SK-N-MC (cell line): ENCODE data around the gene BAD.

Experiments used
- DNase-seq: peaks from one replicate; pipeline ENCODE4 v3.0.0-alpha.2; 2011; ENCODE audit warnings: low read depth, low spot score
- H3K27ac ChIP-seq: fragments of 200-600 bp; sonication (generic); 2 replicates; pipeline ENCODE4 v1.5.1; 2016; ENCODE audit warnings: mixed run types
- H3K36me3 ChIP-seq: fragments of 200-600 bp; sonication (generic); 2 replicates; pipeline ENCODE4 v1.6.1; 2017; ENCODE audit warnings: antibody characterized with exemption, low read length, mixed read lengths; ENCODE audit not compliant: insufficient read depth
- H3K4me3 ChIP-seq: fragments of 200-600 bp; sonication (generic); 2 replicates; pipeline ENCODE4 v1.5.1; 2016
- H3K9ac ChIP-seq: fragments of 200-600 bp; sonication (generic); 2 replicates; pipeline ENCODE4 v1.8.0; 2017; ENCODE audit warnings: mixed run types, mixed read lengths; ENCODE audit not compliant: insufficient read length
- H3K9me3 ChIP-seq: fragments of 200-600 bp; sonication (generic); 2 replicates; pipeline ENCODE4 v1.6.1; 2017; ENCODE audit warnings: low read depth, mild to moderate bottlenecking, antibody characterized with exemption, low read length, moderate library complexity, mixed read lengths
- EZH2 ChIP-seq: fragments of 200-600 bp; sonication (generic); IDR thresholded peaks from one replicate; pipeline ENCODE4 v1.6.1; 2017; ENCODE audit warnings: antibody characterized with exemption
- FOXP2 ChIP-seq: optimal IDR thresholded peaks from 2 replicates; pipeline ENCODE3; 2011; ENCODE audit warnings: mild to moderate bottlenecking, moderate library complexity; ENCODE audit not compliant: insufficient read depth; ENCODE audit errors: extremely low read length, control extremely low read depth
- POLR2AphosphoS5 ChIP-seq: IDR thresholded peaks from 2 replicates; pipeline ENCODE4 v1.6.1; 2012; ENCODE audit warnings: mild to moderate bottlenecking, low read depth, low read length, borderline replicate concordance

The BAD gene

DNA sequence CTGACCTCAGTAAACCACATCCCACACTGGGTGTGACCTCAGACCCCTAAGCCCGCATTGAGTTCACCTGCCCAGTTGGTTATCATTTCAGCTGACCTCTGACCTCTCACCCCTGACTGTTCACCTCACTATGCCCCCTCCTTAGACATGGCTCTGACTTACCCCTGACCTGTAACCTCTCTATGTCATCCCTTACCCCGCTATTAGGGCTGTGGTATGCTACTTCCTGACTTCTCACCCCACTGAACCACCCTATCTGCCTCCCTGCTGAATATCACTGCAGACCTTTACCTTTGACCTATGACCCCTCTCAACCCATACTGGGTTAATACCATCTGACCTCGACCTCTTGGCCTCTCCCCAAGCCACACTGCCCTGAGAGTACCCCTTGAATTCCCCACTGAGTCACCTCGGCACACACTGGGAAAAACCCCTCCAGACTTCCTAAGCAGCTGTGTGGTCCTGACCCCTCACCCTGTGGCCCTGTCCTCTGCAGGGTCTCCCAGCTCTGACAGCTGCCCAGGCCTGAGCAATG lies 24.9 kb downstream of the BAD start:
- H3K9ac ChIP-seq = no peak overlapping the region
- peaks cover 51% of the 10 kb centered on the region; the same call in 1 of the 2 replicates for H3K36me3 ChIP-seq
- no peak for DNase-seq
- H3K4me3 ChIP-seq = no peak overlapping the region
- TF ChIP-seq EZH2 (no peak), FOXP2 (no peak)
- no peak overlapping the region for H3K27ac ChIP-seq
- H3K9me3 ChIP-seq = no peaks in the 10 kb centered on the region

DNA sequence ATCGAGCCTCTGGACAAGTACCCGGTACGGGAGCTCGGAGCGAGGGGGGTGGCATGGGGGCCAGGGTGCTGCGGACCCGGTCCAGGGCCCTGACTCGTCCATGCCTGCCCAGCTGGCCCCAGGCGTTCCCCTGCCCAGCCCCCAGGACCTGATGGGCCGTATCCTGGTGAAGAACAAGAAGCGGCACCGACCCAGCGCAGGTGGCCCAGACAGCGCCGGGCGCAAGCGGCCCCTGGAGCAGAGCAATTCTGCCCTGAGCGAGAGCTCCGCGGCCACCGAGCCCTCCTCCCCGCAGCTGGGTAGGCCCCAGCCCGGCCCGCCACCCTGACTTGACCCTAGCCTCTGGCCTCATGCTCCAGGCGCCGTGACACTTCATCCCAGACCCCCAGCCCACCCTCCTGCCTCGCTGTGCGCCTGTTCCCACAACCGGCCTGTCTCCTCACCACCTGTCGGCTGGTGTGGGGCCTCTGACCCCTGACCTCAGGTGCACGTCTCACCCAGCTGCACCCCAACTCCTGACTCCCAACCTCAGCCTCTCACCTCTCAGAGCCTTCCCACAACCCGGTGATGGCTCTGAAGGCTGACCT lies 25.4 kb downstream of the BAD start:
- H3K36me3 ChIP-seq = peaks cover 50% of the 10 kb centered on the region; the same call in 1 of the 2 replicates
- no peak for TF ChIP-seq FOXP2
- TF ChIP-seq POLR2AphosphoS5 = no peak
- TF ChIP-seq EZH2 = no peak
- DNase-seq = no peak
- H3K27ac ChIP-seq = no peak overlapping the region
- H3K4me3 ChIP-seq = no peak overlapping the region
- H3K9me3 ChIP-seq = no peaks in the 10 kb centered on the region
- H3K9ac ChIP-seq = no peak overlapping the region

DNA sequence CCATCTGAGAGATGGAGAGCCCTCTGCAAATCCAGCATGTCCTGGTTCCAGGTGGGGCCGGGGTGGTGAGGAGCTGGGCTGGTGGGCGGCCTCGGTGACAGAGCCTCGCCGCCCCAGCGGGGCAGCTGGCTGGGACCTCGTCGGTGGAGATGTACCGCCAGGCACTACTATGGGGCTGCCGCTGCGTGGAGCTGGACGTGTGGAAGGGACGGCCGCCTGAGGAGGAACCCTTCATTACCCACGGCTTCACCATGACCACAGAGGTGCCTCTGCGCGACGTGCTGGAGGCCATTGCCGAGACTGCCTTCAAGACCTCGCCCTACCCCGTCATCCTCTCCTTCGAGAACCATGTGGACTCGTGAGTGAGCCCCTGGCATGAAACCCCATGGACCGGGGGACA lies 26.1 kb downstream of the BAD start:
- no peak overlapping the region for H3K27ac ChIP-seq
- no peak overlapping the region for H3K9ac ChIP-seq
- H3K4me3 ChIP-seq = no peak overlapping the region
- no peak for TF ChIP-seq POLR2AphosphoS5
- TF ChIP-seq EZH2 = no peak
- peaks cover 43% of the 10 kb centered on the region; the same call in 1 of the 2 replicates for H3K36me3 ChIP-seq
- DNase-seq = no peak
- no peaks in the 10 kb centered on the region for H3K9me3 ChIP-seq

DNA sequence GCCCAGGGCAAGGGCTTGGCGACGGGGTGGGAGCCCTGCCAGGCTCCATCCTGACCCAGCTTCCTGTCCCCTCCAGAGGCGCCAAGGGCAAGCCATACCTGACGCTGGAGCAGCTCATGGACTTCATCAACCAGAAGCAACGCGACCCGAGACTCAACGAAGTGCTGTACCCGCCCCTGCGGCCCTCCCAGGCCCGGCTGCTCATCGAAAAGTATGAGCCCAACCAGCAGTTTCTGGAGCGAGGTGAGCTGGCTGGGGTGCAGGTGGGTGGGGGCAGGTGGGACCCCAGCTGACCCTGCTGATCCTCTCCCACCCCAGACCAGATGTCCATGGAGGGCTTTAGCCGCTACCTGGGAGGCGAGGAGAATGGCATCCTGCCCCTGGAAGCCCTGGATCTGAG lies 28.2 kb downstream of the BAD start:
- Histone ChIP-seq H3K4me3 (no peak overlapping the region), H3K36me3 (peaks cover 31% of the 10 kb centered on the region; the same call in 1 of the 2 replicates), H3K27ac (no peak overlapping the region), H3K9ac (no peak overlapping the region), H3K9me3 (no peaks in the 10 kb centered on the region)
- TF ChIP-seq POLR2AphosphoS5 = no peak
- TF ChIP-seq FOXP2 = no peak
- no peak for TF ChIP-seq EZH2
- no peak for DNase-seq

DNA sequence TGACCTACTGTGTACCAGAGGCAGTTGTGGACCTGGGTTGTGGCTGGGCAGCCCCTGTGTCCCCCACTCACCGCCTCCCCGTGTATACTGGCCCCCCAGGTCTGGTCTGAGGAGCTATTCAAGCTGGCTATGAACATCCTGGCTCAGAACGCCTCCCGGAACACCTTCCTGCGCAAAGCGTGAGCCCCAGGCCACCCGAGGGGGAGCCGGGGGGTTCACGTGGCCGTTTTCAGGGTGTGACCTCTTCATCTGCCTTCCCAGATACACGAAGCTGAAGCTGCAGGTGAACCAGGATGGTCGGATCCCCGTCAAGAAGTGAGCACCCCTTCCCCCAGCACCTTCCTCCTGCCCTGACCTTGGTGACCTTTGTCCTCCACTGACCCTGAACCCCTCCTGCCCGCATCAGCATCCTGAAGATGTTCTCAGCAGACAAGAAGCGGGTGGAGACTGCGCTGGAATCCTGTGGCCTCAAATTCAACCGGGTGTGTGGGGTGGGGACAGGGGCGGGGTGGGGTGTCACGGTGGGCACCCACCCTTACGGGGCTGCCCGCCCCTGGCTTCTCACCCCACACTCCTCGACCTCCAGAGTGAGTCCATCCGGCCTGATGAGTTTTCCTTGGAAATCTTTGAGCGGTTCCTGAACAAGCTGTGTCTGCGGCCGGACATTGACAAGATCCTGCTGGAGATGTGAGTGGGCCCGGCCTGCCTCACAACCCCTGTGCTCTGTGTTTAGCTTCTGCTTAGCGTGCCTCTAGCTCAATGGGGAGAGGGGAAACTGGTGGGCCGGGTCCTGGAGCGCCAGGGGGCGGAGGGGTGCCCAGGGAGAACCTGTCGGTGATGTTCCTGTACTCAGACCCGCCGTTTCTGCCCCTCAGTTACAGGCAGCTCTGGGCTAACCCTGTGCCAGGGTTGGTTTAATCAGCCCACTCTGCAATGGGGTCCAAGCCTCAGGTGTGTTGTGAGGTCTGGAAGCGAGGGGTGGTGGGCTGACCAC lies 29.0 kb downstream of the BAD start:
- TF ChIP-seq EZH2 = no peak
- no peak for TF ChIP-seq POLR2AphosphoS5
- TF ChIP-seq FOXP2 = no peak

DNA sequence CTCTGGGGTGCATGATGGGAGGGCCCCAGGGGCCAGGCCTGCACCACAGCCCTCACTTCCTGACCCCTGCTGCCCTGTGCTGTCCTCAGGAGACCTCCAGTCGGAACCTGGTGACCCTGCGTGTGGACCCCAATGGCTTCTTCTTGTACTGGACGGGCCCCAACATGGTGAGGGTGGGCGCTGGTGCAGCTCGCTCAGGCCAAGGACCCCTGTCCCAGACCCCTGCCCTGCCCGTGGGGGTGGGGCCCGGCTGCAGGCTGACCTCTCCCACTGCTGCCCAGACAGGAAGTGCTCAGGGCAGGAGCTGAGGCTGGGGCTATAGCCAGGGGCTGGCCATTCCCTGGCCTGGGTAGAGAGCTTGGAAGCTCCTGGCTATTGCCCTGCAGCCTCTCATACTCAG lies 30.1 kb downstream of the BAD start:
- no peaks in the 10 kb centered on the region for H3K9me3 ChIP-seq
- no peak overlapping the region for H3K9ac ChIP-seq
- no peak for TF ChIP-seq POLR2AphosphoS5
- no peak for TF ChIP-seq EZH2
- no peak for TF ChIP-seq FOXP2
- H3K36me3 ChIP-seq = peaks cover 23% of the 10 kb centered on the region; the same call in 1 of the 2 replicates
- no peak overlapping the region for H3K27ac ChIP-seq
- no peak for DNase-seq
- no peak overlapping the region for H3K4me3 ChIP-seq

More for the DNA sequence above, 29.0 kb downstream of the BAD start:
- no peak overlapping the region for H3K4me3 ChIP-seq
- H3K36me3 ChIP-seq = peaks cover 31% of the 10 kb centered on the region; the same call in 1 of the 2 replicates
- no peak overlapping the region for H3K9ac ChIP-seq
- H3K9me3 ChIP-seq = no peaks in the 10 kb centered on the region
- H3K27ac ChIP-seq = no peak overlapping the region
- DNase-seq = no peak

DNA sequence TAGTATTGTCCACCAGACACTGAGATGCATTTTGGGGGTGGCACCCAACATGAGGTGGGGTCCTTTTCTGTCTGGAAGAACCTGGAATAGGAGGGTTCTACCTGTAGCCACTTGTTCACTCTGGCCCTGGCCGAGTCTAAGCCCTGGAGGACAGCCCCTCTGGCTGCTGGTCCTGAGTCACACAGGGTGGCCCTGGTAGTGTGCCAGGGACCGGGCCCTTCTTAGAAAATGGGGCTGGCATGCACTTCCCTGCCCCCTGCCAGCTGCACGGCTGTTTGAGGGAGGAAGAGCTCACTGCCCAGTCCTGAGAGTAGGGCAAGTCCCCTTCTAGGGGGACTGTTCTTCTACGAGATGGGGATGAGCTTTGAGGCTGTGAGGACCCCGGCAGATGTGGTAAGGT lies 31.0 kb downstream of the BAD start:
- no peak overlapping the region for H3K27ac ChIP-seq
- no peak for TF ChIP-seq FOXP2
- no peak for TF ChIP-seq POLR2AphosphoS5
- no peak for TF ChIP-seq EZH2
- no peak for DNase-seq
- H3K4me3 ChIP-seq = no peak overlapping the region
- H3K9me3 ChIP-seq = no peaks in the 10 kb centered on the region
- H3K36me3 ChIP-seq = peaks cover 17% of the 10 kb centered on the region; the same call in 1 of the 2 replicates
- no peak overlapping the region for H3K9ac ChIP-seq

DNA sequence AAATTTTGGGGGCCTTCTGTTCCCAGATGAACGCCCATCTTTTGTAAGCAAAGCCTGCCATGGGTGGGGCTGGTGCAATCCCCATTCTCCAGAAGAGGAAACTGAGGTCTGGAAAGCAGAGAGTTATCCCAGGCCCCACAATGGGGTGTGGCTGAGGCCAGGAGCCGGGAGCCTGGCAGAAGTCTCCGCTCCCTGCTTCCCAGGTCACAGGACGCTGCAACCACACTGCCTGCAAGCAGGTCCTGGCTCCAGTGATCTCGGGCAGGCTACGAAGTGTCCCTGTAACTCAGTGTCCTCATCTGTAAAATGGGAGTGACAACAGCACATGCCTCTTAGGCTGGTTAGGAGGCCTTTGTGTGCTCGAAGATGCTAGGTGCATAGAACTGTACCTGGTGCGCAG lies 31.4 kb downstream of the BAD start:
- 0 out of 2 replicates have a peak overlapping the region, but pooled peaks have one; percentile 19 for H3K27ac ChIP-seq
- no peak for TF ChIP-seq POLR2AphosphoS5
- no peak for TF ChIP-seq FOXP2
- TF ChIP-seq EZH2 = no peak
- no peak for DNase-seq
- no peaks in the 10 kb centered on the region for H3K9me3 ChIP-seq
- H3K4me3 ChIP-seq = peak overlapping the region; percentile 94
- H3K9ac ChIP-seq = no peak overlapping the region
- peaks cover 15% of the 10 kb centered on the region; the same call in 1 of the 2 replicates for H3K36me3 ChIP-seq
